ENCODE results near the gene BRD9.
"Not testable (repeated sequence)": the region's sequence is repeated elsewhere in the genome, so short reads cannot be mapped to it uniquely, and the experiment has no call there.

DNA sequence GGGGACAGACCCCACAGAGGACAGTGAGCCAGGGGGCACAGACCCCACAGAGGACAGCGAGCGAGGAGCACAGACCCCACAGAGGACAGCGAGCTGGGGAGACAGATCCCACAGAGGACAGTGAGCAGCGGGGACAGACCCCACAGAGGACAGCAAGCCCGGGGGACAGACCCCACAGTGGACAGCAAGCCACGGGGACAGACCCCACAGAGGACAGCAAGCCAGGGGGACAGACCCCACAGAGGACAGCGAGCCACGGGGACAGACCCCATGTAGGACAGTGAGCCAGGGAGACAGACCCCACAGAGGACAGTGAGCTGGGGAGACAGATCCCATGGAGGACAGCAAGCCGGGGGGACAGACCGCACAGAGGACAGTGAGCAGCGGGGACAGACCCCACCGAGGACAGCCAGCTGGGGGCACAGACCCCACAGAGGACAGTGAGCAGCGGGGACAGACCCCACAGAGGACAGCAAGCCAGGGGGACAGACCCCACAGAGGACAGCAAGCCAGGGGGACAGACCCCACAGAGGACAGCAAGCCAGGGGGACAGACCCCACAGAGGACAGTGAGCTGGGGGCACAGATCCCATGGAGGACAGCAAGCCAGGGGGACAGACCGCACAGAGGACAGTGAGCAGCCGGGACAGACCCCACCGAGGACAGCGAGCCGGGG is 39.0 kb downstream of the BRD9 start:
- not testable (repeated sequence) for TF ChIP-seq EZH2 (IDR thresholded peaks at IDR 0.05; ENCODE audit: borderline replicate concordance)
- TF ChIP-seq, protein P1, sequence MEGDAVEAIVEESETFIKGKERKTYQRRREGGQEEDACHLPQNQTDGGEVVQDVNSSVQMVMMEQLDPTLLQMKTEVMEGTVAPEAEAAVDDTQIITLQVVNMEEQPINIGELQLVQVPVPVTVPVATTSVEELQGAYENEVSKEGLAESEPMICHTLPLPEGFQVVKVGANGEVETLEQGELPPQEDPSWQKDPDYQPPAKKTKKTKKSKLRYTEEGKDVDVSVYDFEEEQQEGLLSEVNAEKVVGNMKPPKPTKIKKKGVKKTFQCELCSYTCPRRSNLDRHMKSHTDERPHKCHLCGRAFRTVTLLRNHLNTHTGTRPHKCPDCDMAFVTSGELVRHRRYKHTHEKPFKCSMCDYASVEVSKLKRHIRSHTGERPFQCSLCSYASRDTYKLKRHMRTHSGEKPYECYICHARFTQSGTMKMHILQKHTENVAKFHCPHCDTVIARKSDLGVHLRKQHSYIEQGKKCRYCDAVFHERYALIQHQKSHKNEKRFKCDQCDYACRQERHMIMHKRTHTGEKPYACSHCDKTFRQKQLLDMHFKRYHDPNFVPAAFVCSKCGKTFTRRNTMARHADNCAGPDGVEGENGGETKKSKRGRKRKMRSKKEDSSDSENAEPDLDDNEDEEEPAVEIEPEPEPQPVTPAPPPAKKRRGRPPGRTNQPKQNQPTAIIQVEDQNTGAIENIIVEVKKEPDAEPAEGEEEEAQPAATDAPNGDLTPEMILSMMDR (IDR thresholded peaks at IDR 0.05; ENCODE audit: poor library complexity), result not testable (repeated sequence)
